NCI-H1417 (cell line): ENCODE results near the gene ADGRL3.
A peak's percentile ranks its signal among the peaks of the same experiment; 100 is the strongest.
"Not testable (repeated sequence)": the region's sequence is repeated elsewhere in the genome, so short reads cannot be mapped to it uniquely, and the experiment has no call there.

Experiments
- DNase-seq, 3 experiments: peaks; one replicate each; lab custom pipeline; 2025; lab: John Stamatoyannopoulos, UW

The ADGRL3 gene

DNA sequence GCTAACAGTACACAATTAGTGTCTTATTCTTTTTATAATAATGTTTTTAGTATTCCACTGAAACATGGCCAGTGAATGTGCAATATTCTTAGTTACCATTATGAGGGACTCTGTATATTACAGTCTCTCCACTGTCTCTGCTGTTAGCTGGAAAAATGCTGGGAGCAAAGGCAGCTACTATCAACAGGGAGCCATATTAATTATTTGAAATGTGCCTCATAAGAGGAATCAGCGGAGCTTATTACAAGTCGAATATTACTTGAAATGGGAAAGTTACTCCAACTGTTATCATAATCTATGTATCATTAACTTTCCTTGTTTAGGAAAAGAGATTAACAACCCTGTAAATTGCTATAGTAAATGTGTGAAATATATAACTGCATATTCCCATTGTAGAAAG is 612.0 kb downstream of the ADGRL3 start:
- DNase-seq = no peak

DNA sequence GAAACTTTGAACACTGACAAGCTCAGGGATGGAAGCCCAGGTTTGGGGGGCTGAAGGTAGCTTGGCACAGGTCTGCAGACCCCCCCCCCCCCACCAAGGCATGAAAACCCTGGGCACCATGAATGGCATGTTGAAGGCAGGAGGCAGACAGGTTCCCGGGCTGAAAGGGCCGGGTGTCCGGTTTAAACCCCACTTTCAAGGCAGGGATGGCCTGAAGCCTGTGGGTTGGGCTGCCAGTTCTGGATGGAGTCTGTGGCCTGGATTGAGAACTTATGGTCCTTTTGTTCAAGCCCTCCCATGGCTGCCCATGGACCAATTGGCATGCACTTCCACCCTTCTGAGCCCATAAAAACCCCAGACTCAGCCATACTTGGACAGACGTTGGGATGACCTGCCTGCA is 616.9 kb downstream of the ADGRL3 start:
- DNase-seq = no peak

DNA sequence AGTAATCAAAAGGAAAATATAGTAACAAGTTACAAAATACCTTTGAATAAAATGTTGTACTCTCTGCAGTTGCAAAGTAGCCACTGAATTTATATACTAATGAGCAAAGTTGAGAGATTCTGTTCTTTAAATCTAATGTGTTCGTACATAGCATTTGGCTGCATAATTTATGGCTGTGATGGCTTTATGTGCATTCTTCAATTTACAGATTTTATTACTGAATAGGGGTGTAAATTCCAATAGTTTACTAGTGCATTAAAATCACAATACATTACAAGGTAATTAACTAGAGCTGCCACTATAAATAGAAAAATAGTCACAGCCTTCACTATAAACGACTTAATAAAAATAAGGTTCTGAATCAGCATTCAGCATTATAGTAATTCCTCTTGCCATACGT is 620.0 kb downstream of the ADGRL3 start:
- no peak for DNase-seq

DNA sequence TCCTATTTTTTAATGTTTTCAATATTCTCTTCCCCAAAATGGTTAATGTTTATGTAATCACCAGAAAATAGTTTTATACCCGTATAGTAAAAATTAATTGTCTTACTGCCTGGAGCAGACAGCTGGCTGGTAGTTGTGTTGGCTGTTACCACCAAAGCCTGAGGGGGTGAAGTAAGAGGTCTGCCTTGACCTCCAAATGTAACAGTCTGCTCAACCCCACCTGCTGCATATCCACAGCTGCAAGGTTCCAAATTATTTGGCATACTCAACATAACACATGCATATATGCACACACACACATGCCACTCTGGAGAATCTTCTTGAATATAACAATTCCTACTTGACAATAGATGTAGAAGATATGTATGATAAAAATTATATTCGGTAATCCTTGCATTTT is 624.3 kb downstream of the ADGRL3 start:
- no peak for DNase-seq

- DNase-seq = no peak
Observed at GRCh38 chr4:61827907-61828391, 627.8 kb downstream of the ADGRL3 start.

- DNase-seq = peak in 2 of 3 experiments; percentile 20 to 90
Observed at GRCh38 chr4:61828960-61829359, 628.8 kb downstream of the ADGRL3 start.

- peak in 1 of 3 experiments; percentile 55 for DNase-seq
Observed at GRCh38 chr4:61831987-61832386, 631.9 kb downstream of the ADGRL3 start.

DNA sequence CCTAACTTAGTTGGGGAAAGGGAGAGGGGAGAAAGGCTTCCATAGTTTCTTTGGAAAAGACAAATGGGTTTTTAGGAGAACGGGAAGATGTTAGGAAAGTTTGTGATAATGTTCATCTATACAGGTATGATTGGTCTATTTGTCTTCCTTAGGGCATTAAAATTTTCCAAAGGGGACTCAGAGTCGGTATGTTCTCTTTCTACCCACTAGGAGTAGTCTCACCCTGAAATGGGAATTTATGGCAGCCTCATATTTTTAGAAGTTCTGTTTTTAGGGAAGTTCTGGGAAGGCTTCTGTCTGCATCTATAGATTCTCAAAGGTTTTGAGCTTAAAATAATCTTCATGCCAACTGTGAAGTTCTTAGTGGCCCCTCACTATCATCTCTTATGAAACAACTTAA is 637.3 kb downstream of the ADGRL3 start:
- no peak for DNase-seq

GRCh38 chr4:61838072-61838471 is 637.9 kb downstream of the ADGRL3 start:
- no peak for DNase-seq

DNA sequence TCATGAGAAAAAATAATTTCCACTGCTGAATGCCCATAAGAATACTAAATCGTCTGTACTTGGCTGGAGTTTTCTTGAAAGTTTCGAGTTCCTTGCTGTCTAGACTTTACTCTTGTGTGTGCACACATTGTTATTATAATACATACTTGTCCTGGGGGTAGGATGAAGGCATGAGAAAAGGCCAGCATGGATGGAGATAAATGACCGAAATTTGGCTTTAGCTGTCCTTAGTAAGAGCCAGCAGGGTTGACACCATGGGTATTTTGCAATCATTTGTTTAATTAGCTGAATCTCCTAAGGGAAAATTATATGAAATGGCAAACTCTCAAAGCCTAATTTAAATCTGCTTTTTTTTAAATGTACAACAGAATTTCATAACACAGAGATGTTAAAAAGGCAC is 641.6 kb downstream of the ADGRL3 start:
- DNase-seq = no peak

GRCh38 chr4:61851126-61851525 is 651.0 kb downstream of the ADGRL3 start:
- DNase-seq = no peak

- DNase-seq = not testable (repeated sequence)
Observed at GRCh38 chr4:61852105-61852504, 652.0 kb downstream of the ADGRL3 start.

- DNase-seq = no peak
Observed at GRCh38 chr4:61853041-61853440, 652.9 kb downstream of the ADGRL3 start.

DNA sequence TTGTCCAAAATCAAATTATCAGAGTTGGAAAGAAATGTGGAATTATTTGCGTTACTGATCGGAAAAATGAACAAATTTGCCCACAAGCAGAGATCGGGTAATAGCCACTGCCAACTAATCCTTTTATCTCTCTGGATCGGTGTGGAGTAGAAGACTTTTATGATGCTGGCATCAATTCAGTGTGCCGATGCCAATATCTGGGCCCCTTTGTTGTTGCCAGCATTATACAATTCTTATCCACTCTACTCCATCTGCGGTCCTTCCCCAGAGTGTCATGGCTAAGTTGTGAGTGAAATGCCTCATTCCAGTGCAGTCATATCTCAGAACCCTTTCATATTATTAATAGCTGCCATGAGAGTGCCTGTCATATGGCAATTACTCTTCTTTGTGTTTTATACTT is 660.2 kb downstream of the ADGRL3 start:
- DNase-seq = no peak

DNA sequence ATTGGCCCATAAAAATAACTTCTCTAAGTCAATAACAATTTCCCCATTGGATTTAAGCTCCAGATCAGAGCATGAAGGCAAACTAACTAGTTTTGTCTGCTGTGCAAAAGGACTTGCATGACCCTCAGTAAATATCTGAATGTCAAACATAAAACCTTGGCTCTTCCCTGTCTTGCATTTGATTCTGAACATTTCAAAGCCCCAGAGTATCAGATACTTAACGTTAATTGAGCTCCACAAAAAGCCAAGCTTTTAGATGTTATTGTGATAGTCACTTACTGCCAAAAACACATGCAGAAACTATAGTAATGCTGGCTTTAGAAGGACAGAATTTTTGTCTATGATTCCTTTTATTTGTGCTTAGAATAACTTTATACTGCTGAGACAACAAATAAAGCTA is 664.2 kb downstream of the ADGRL3 start:
- no peak for DNase-seq

DNA sequence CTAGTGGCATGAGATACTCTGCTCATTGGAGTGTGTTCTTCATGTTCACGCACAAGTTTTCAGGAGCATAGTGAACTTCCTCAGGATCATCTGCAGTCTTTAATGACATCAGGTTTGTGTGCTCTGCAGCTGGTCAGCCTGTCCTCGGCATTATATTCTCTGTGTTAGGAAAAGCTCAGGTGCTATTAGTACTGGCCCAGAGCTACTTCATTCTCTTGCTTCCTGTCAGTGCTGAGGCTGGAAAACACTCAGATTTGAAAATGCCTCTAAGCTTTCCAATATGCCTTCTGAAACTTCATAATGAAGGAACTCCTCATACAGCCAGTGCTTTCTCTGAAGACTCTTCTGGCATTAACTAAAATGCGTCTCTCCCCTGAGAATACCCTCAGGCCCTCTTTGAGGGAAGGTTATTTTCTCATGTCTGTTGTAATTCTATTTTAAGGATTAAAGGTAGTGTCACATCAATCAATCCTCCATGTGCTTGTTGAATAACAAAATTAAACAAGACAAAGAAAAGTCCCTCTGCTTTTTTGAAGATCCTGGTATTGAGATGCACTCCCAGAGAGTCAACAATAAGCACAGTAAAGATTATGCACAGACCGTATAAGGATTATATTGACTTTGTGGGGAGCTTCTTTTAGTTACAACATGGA is 666.4 kb downstream of the ADGRL3 start:
- DNase-seq = no peak

DNA sequence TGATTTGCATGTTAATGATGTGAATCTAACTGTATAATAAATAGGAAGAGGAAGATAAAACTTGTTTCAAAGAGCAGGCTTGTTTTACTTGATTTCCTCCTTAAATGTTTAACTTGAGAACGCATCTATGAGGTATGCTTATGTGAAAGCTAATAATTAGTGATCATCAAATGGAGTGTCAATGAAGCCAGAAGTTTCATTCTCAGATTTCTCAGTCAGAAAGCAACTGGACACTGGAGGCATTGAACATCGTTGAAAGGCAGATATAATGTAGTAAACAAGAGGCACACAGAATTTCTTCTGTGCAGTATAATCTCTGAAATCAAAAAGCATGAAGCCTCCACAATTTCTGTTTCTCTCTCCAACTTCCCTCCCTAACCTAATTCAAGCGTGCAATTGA is 672.9 kb downstream of the ADGRL3 start:
- DNase-seq = no peak

DNA sequence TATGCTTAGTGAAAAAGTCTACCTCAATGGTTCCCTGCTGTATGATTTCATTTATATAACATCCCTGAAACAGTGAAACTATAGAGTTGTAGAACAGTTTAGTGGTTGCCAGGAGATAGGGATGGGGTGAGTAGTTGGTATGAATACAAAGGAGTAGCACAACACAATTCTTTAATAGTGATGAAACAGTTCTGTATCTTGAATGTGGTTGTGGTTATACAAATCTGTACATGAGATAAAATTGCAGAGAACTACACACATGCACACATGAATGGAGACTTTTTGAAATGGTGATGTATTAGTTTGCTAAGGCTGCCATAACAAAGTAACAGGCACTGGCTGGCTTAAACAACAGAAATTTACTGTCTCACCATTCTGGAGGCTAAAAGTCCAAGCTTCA is 677.1 kb downstream of the ADGRL3 start:
- no peak for DNase-seq

DNA sequence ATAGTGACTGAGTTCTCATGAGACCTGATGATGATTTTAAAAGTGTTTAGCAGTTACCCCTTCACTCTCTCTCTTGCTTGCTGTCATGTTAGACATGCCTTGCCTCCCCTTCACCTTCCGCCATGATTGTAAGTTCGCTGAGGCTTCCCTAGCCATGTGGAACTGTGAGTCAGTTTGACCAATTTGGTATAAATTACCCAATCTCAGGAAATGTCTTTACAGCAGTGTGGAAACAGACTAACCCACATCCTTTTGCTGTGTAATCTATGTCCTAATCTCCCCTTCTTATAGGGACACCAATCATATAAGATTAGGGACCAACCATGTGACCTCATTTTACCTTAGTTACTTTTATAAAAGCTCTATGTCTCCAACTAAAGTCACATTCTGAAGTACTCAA is 677.8 kb downstream of the ADGRL3 start:
- DNase-seq = no peak

- DNase-seq = no peak
Observed at GRCh38 chr4:61882381-61882780, 682.3 kb downstream of the ADGRL3 start.

DNA sequence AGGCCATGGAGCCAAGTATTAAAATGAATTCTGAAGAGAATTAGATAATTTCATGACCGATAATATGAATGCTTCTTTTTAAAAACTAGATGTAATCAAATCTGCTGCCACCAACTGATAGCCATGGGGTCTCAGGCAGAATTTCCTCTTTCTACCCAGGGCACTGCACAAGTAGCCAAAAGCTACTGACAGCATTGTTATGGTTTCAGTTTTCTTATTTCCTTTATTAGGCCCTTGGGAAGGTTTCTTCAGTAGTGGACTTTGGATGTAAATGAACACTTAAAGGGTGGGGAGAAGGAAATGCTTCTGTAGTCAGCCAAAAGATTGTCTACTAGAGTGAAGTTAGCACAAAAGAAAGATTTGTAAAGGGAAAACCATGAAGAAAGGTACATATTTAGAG is 686.0 kb downstream of the ADGRL3 start:
- no peak for DNase-seq

DNA sequence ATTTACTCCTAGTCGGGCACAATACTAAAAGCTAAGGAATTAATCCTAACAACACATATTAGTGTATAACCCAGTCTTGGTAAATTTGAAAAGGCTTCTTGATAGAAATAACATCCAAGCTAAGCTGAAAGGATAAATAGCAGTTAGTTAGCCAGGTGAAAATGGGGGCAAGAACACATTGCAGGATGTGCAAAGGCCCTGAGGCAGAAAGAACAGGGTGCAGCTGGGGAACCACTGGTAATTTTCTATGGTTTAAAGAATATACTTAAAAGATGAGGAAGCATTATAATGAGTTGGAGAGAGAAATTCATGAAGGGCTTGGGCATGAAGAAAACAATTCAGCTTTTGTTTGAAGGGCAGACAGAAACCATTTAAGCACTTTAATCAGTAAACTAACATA is 689.0 kb downstream of the ADGRL3 start:
- no peak for DNase-seq

DNA sequence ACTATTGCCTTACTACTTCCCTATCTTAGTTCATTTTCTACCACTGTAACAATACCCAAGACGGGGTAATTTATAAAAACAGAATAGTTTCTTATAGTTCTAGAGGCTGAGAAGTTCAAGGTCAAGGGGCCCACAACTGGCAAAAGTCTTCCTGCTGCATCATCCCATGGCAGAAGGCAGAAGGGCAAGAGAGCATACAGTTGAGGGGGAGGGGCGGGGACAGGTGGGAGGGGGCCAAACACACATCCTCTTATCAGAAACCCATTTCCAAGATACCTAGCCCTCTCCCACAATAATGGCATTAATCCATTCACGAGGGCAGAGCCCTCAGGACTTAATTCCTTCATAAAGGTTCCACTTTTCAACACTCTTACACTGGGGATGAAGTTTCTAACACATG is 690.2 kb downstream of the ADGRL3 start:
- no peak for DNase-seq

DNA sequence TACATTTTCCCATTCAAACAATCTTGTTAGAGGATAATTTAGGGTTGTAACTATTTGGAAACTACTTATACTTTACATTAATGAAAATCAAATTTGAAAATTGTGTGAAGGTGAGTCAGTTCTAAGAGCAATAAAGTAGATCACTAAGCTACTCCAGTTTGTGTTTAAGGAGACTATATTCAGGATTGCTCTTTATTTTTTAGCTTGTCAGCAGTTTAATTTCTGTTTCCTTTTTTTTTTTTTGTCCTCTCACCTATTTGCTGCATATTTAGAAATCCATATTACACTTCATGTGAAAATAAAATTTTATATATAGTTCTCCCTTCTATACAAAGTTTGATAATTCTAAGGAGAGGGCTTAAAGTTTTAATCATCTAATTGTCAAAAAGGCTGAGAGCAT is 691.8 kb downstream of the ADGRL3 start:
- DNase-seq = no peak
